Measurements from ENCODE around the gene MKS1. TPM values are rescaled to one million over a fixed set of nuclear protein-coding genes. Genes with fewer than 3 reads are reported as not detected.

Gene MKS1
- 1 to 10 TPM; 9.4 to 9.7 TPM for total RNA-seq
- long read RNA-seq, donor 1, partial matches to known transcripts, result 3 of 5 reads
- long read RNA-seq, donor 1, other reads (novel, unspliced or antisense), result 0 of 5 reads
- long read RNA-seq, donor 2, transcript MKS1-202 (18 exons, 2,397 nt), result major isoform, 6 of 23 reads
- long read RNA-seq, donor 2, partial matches to known transcripts, result 7 of 23 reads
- long read RNA-seq, donor 2, other reads (novel, unspliced or antisense), result 10 of 23 reads

- peak; percentile 99 for DNase-seq (ENCODE audit: low spot score)
- intact Hi-C loops (cut with DNase I), result no loop called here
Observed at GRCh38 chr17:58219007-58219788, at the start of gene MKS1. TSS of gene MKS1 (minus strand) at chr17:58219255. CDS start at chr17:58219230, 25 bp downstream.

DNA sequence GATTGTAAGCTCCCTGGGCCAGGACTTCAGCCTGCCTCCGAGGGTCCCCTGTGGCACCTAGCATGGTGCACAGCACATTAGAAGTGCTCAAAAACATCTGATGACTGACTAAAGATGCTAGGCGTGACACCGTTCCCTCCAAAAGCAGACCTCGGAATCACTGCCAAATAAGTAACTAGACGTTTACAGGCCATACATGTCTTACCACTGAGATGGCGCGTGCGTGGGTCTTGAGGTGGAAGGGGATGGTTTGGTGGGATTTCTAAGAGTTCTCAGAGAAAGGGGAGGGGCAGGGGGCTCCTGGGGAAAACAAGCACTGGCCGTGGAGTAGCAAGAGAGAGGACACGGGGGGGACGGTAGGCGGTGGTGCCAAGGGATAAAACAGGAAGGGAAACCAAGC is 49.3 kb upstream of the MKS1 start:
- DNase-seq (ENCODE audit: low spot score), result no peak
- intact Hi-C loops (cut with DNase I), result no loop called here

DNA sequence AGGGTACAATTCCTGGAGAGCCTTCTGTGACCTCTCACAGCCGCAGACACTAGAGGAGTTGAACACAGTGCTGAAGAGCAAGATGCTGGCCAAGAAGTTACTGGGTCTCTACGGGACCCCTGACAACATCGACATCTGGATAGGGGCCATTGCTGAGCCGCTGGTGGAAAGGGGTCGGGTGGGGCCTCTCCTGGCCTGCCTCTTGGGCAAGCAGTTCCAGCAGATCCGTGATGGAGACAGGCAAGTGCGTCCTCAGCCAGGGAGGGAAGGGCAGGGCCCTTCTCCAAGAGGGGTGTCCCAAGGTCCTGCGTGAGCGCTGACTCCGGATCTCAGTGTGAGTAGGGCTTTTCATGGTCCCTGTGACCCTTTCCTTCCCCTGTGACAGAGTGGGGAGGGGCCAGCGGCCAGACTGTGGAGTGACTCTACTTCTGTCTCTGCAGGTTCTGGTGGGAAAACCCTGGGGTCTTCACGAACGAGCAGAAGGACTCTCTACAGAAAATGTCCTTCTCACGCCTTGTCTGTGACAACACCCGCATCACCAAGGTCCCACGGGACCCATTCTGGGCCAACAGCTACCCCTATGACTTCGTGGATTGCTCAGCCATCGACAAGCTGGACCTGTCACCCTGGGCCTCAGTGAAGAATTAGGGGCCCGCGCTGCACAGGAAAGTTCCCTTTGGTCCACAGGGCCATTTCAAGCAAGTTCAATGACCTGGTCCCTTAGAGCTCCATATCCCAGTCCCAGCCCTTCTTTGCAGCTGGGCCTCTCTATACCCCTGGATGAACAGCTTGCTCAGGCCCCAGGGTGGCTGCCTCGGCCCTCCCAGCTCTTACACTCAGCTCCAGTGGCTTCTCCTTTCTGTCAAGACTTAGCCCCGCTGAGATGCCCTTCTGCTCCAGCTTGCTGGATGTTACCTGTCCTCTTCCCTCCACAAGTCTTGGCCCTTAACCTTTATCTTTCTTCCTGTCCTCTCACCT is 48.6 kb upstream of the MKS1 start:
- intact Hi-C loops (cut with DNase I), result no loop called here
- DNase-seq (ENCODE audit: low spot score), result no peak

DNA sequence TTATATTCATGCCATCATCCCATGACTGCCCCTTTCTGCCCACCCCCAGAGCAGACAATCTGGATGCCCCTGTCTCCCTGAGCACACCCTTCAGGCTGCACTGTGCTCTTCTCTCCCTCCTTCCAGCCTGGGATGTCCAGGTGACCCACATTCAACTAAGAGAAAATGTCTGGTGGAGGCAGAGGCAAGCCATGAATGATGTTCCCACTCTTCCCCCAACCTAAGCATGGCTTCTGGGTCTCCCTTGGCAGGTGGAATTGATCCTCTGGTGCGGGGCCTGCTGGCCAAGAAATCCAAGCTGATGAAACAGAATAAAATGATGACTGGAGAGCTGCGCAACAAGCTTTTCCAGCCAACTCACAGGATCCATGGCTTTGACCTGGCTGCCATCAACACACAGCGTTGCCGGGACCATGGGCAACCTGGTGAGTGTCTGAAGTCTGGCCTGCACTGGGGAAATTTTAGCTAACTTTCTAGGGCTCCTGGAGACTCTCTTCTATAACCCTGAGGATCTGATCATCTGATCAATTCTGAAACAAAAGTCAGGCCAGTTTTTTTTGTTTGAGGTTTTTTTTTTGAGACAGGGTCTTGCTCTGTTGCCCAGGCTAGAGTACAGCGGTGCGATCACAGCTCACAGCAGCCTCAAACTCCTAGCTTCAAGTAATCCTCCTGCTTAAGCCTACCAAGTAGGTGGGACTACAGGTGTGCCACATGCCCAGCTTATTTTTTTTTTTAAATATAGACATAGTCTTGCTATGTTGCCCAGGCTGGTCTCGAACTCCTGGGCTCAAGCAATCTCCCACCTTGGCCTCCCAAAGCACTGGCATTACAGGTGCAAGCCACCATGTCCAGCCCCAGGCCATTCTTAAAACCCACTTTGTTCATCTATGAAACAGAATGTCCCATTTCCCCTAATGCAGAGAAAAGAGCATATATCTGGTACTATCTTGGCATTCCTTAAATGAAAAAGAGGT is 47.1 kb upstream of the MKS1 start:
- intact Hi-C loops (cut with DNase I), result no loop called here
- no peak for DNase-seq (ENCODE audit: low spot score)

DNA sequence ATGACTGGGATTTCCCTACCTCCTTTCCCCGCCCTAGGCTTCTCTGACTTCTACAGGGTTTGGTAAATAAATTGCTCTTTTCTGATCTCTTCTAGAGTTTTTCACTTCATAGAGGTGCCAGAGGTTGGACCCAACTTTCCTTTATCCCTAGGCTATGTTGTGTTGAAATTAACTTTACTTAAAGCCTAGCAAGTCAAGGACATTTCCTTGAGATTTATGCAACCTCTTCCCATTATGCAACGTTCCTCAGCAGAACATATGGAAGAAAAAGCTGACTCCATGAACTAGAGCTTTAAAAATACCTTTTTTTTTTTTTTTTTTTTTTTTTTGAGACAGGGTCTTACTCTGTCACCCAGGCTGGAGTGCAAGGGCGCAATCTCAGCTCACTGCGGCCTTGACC is 46.2 kb upstream of the MKS1 start:
- intact Hi-C loops (cut with DNase I), result no loop called here
- no peak for DNase-seq (ENCODE audit: low spot score)

GRCh38 chr17:58264407-58265103 is 45.5 kb upstream of the MKS1 start:
- no peak for DNase-seq (ENCODE audit: low spot score)
- intact Hi-C loops (cut with DNase I), result no loop called here

DNA sequence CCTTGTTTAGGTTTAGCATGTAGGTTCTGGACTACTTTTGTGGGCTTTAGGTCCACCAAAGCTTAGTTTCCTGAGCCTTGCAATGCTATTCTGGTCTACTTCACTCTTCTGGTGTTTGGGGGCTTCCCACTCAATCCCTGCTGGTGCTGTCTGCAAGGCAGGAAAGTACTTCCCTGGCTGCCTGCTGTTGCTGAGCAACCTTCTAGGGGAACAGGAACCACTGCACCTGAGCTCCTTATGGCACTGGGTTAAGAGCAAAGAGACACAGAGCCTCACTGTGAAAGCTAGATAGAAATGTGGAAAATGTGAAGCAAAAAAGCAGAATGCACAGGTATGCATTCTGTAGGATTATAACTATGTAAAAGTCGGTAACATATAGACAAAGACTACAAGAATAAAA is 44.7 kb upstream of the MKS1 start:
- intact Hi-C loops (cut with DNase I), result no loop called here
- no peak for DNase-seq (ENCODE audit: low spot score)

DNA sequence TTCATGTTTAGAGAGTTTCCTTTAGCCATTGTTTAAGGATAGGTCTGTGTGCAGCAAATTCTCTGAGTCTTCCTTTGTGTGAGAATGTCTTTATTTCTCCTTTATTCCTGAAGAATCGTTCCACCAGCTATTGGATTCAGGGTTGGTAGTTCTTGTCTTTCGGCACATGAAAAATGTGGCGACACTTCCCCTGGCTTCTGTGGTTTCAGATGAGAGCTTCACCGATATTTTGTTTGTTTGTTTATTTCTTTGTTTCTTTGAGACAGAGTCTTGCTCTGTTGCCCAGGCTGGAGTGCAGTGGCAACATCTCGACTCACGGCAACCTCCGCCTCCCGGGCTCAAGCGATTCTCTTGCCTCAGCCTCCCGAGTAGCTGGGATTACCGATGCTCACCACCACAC is 43.1 kb upstream of the MKS1 start:
- DNase-seq (ENCODE audit: low spot score), result no peak
- intact Hi-C loops (cut with DNase I), result no loop called here

DNA sequence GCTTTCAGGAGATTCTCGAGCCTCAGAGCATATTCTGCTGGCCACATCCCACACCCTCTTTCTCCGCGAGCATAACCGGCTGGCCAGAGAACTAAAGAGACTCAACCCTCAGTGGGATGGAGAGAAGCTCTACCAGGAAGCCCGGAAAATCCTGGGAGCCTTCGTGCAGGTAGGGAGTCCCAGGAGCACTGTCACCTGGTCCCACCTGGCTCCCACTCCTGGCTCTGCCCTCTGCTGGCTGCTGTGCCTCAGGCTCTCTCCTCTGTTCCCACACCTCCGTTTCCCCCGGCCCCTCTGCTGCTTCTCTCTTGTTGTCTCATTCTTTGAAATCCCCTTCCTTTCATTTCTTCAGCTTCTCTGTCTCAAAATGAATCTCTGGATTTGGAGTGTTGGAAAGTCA is 35.7 kb upstream of the MKS1 start:
- intact Hi-C loops (cut with DNase I), result loop anchor here in 1 of 2 donors (10.0 kb wide), 1 partner anchor 160 kb away; the partner anchor contains the start of gene RNF43
- no peak for DNase-seq (ENCODE audit: low spot score)

DNA sequence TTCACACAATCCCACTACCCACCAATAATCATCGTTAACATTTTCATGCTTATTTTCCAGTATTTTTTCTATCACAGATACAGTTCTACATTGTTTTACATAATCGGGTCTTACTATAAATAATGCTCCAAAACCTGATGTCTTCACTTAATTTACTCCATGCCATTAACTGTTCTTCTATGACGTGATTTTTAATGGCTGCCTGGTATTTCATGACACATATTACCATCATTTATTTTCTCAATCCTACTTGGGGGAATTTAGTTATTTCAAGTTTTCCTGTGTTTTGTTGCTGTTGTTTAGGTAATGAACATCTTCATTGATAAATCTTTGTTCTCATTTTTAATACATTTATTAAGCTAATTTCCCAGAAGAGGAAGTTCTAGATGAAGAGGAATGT is 34.0 kb upstream of the MKS1 start:
- DNase-seq (ENCODE audit: low spot score), result no peak
- intact Hi-C loops (cut with DNase I), result loop anchor here in 1 of 2 donors (10.0 kb wide), 1 partner anchor 162 kb away; the partner anchor contains the start of gene RNF43

DNA sequence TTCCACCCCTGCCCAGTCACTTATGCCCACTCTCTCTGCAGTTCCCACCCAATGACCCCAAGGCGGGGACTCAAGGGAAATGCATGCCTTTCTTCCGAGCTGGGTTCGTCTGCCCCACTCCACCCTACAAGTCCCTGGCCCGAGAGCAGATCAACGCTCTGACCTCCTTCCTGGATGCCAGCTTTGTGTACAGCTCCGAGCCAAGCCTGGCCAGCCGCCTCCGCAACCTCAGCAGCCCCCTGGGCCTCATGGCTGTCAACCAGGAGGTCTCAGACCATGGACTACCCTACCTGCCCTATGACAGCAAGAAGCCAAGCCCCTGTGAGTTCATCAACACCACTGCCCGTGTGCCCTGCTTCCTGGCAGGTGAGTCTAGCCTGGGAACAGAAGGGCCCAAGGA is 33.1 kb upstream of the MKS1 start:
- intact Hi-C loops (cut with DNase I), result loop anchor here in 1 of 2 donors (10.0 kb wide), 1 partner anchor 163 kb away; the partner anchor contains the start of gene RNF43
- no peak for DNase-seq (ENCODE audit: low spot score)

DNA sequence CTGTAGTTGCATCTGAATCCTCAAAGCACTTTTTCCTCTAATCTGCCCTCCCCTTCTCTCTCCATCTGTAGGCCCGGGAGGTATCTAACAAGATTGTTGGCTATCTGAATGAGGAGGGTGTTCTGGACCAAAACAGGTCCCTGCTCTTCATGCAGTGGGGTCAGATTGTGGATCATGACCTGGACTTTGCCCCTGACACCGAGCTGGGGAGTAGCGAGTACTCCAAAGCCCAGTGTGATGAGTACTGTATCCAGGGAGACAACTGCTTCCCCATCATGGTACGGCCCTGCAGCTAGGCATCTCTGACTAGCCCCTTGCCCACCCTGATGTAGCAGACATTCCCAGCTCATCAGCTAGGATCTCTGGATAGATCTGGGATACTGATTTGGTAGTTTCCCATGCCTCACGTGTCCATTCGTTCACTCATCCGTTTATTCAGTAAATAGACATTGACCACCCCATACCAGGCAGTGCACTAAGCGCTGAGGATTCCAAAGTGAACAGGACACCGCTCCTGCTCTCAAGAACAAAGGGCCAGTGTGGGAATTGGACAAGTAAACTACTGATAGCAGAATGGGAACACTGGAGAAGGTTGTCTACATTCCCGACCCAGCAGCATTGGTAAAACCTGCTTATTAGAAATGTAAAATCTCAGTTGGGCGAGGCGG is 31.4 kb upstream of the MKS1 start:
- no peak for DNase-seq (ENCODE audit: low spot score)
- intact Hi-C loops (cut with DNase I), result loop anchor here in 1 of 2 donors (10.0 kb wide), 1 partner anchor 164 kb away; the partner anchor contains the start of gene RNF43

DNA sequence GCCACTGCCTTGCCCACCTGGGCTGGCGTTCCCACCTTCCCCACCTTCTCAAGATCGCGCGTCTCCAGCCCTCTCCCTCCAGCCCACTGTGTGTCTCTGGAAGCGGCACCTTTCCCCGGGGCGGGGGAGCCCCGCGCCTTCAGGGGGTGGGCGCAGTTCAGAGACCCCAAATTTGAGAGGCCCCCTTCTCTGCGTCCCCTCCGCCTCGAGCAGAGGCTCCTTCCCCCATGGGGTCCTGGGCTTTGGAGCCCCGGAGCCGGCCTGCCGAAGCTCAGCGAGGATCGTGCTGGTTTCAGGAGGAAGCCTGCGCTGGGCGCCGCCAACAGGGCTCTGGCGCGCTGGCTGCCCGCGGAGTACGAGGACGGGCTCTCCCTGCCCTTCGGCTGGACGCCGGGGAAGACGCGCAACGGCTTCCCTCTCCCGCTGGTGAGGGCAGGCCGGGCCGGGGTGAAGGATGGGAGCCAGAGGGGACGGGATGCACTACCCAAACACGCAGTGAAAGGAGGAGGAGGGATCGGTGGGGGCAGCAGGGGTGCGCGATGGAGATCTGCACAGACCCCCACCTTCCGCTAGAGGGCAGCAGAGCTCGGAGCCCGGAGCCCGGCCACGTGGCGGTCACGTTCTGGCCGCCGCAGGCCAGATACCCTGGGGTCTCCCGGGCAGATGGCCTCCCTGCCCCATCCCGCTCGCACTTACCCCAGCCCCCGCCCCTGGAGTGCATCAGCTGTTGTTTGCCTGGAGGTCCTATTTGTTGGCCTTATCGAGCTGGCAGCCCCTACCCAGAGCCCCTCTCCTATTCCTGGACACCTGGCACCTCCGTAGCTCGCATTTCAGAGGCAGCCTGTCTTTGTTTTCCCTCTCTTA is 30.4 kb upstream of the MKS1 start:
- intact Hi-C loops (cut with DNase I), result loop anchor here in 1 of 2 donors (10.0 kb wide), 1 partner anchor 165 kb away; the partner anchor contains the start of gene RNF43
- DNase-seq (ENCODE audit: low spot score), result peak; percentile 92

GRCh38 chr17:58248955-58249269 is 29.9 kb upstream of the MKS1 start:
- intact Hi-C loops (cut with DNase I), result no loop called here
- DNase-seq (ENCODE audit: low spot score), result no peak

DNA sequence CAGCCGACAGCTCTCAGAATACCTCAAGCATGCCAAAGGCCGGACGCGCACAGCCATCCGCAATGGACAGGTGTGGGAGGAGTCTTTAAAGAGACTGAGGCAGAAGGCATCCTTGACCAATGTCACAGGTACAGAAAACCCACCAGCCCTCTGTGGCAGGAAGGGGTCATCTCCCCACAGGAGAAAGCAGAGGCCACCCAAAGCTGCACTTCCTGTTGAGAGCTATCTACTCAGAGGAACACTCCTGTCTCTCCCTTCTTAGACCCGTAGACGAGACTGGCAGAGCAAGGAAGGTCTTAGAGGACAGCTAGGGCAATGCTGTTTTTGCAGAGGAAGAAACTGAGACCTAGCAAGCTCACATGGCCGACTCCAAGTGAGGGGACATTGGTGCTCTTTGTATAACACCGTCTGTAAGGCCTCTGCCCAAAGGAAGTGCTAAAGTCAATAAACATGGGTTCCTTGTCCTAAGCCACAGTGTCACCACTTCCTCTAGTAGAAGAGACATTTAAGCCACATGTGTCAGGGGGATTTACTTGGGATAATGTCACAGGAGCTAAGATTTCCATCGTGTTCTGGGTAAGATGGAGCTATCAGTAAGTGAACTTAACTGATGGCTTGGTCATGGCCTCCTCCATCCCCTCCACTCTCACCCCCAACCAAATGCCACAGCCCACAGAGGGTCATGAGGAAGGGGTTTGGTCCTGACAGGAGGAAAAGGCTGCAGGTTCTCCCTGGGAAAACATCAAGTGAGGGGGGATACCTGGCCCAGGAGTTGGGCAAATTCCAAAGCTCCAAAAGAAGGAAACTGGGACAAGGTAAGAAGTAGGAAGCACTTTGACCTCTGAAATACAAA is 28.7 kb upstream of the MKS1 start:
- intact Hi-C loops (cut with DNase I), result no loop called here
- DNase-seq (ENCODE audit: low spot score), result no peak

- intact Hi-C loops (cut with DNase I), result no loop called here
- DNase-seq (ENCODE audit: low spot score), result no peak
Observed at GRCh38 chr17:58246781-58247180, 27.7 kb upstream of the MKS1 start.
